T-cell (primary cell): ENCODE results near the gene KLK13. TPM values are rescaled to one million over a fixed set of nuclear protein-coding genes. Genes with fewer than 3 reads are reported as not detected.

Experiments
- ATAC-seq, 4 experiments: fragments of 200-7000 bp in 3 of 4; fragments of 150-1000 bp in 1 of 4; cut with Tn5 transposase; replicated peaks in 1 of 4; 1 replicate in 3 of 4; 2 replicates in 1 of 4; pipeline ENCODE4 v1.10.0; 2021; ENCODE audit warnings: moderate library complexity in 3 of 4, mild to moderate bottlenecking in 2 of 4, moderate number of reproducible peaks in 1 of 4
- CTCF ChIA-PET, 2 donors: fragments of 300-600 bp; sonication (Branson Sonifier 250); formaldehyde crosslinking; loops; one replicate each; lab custom pipeline; 2022; ENCODE audit warnings: antibody characterized with exemption in 2 of 2; lab: Charles Lee
- POLR2A ChIA-PET, 2 donors: fragments of 300-600 bp; sonication (Branson Sonifier 250); formaldehyde crosslinking; loops; one replicate each; lab custom pipeline; 2022; ENCODE audit warnings: antibody characterized with exemption in 2 of 2; lab: Charles Lee
- DNase-seq, 35 experiments: peaks; one replicate each; pipeline versions ENCODE4 v3.0.0 to v3.0.0-alpha.2; 2013 to 2023
- H3K27ac ChIP-seq: one replicate; pipeline ENCODE4 v1.5.1; 2013; ENCODE audit warnings: low read length
- H3K27me3 ChIP-seq, 2 experiments: replicated peaks in 1 of 2; 1 replicate in 1 of 2; 2 replicates in 1 of 2; pipeline versions ENCODE4 v1.6.1 to v1.7.0; 2013; ENCODE audit warnings: low read length in 1 of 2, mixed read lengths in 1 of 2; ENCODE audit not compliant: control insufficient read depth in 2 of 2, insufficient read depth in 2 of 2; ENCODE audit errors: extremely low read depth in 1 of 2
- H3K36me3 ChIP-seq, 2 donors: 1 replicate in 1 of 2; 2 replicates in 1 of 2; pipeline versions ENCODE4 v1.6.1 to v1.7.0; 2013; ENCODE audit warnings: low read length in 1 of 2; ENCODE audit not compliant: control insufficient read depth in 2 of 2, insufficient read depth in 1 of 2; ENCODE audit errors: extremely low read depth in 1 of 2
- H3K4me1 ChIP-seq, 2 experiments: 1 replicate in 1 of 2; 2 replicates in 1 of 2; pipeline versions ENCODE4 v1.6.1 to v1.7.0; 2013; ENCODE audit warnings: low read length in 2 of 2, mixed read lengths in 1 of 2; ENCODE audit not compliant: insufficient read depth in 2 of 2, control insufficient read depth in 1 of 2; ENCODE audit errors: extremely low read depth in 1 of 2
- H3K4me3 ChIP-seq, 2 donors: 1 replicate in 1 of 2; 2 replicates in 1 of 2; pipeline versions ENCODE4 v1.5.1 to v1.7.0; 2013; ENCODE audit warnings: mild to moderate bottlenecking in 2 of 2, low read length in 1 of 2, moderate library complexity in 1 of 2; ENCODE audit not compliant: control insufficient read depth in 1 of 2; ENCODE audit errors: extremely low read depth in 1 of 2
- H3K9me3 ChIP-seq: 2 replicates; pipeline ENCODE4 v1.7.0; 2013
- H3K27ac Mint-ChIP-seq, 2 donors: one replicate each; pipeline ENCODE4 v1.8.0; 2020 to 2021; ENCODE audit warnings: mild to moderate bottlenecking in 2 of 2, mixed read lengths in 2 of 2
- H3K27me3 Mint-ChIP-seq, 2 donors: one replicate each; pipeline ENCODE4 v1.8.0; 2021 to 2022; ENCODE audit warnings: mixed read lengths in 2 of 2
- H3K36me3 Mint-ChIP-seq: one replicate; pipeline ENCODE4 v1.8.0; 2021; ENCODE audit warnings: mixed read lengths
- H3K4me1 Mint-ChIP-seq, 3 donors: one replicate each; pipeline ENCODE4 v1.8.0; 2020 to 2022; ENCODE audit warnings: mixed read lengths in 3 of 3, mild to moderate bottlenecking in 1 of 3
- H3K4me3 Mint-ChIP-seq, 3 donors: one replicate each; pipeline ENCODE4 v1.8.0; 2020 to 2022; ENCODE audit warnings: mild to moderate bottlenecking in 3 of 3, mixed read lengths in 3 of 3, moderate library complexity in 3 of 3
- H3K9me3 Mint-ChIP-seq, 3 donors: one replicate each; pipeline ENCODE4 v1.8.0; 2020 to 2022; ENCODE audit warnings: mixed read lengths in 3 of 3
- WGBS: methylation state at CpG from one replicate; pipeline ENCODE4 v1.1.5; 2013; ENCODE audit warnings: missing lambda C conversion rate; ENCODE audit not compliant: insufficient coverage; 5-methylcytosine and 5-hydroxymethylcytosine counted together
- total RNA-seq, 35 experiments: library from RNA in 6 of 35; stranded (reverse) in 6 of 35; fragments of 120-200 nt in 1 of 35; gene quantifications; one replicate each; pipeline versions ENCODE4 v1.2.1 to v1.2.4 and lab custom pipeline; 2013 to 2026

KLK13 gene
- total RNA-seq, 5 donors from 2014 or later (not counting 1 experiment from before 2014, with no cell fraction given): not detected

DNA sequence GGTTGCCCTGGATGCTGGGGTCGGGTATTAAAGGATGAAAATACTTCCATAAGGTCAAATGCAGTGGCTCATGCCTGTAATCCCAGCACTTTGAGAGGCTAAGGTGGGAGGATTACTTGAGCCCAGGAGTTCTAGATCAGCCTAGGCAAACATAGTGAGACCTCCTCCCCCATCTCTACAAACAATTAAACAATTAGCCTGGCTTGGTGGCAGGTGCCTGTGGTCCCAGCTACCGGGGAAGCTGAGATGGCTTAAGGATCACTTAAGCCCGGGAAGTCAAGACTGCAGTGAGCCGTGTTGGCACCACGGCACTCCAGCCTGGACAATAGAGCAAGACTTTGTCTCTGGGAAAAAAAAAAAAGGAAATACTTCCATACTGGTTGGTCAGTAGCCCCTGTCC is 40.0 kb downstream of the KLK13 start:
- peaks cover 45 to 63% of the 10 kb centered on the region in 2 donors for H3K27me3 Mint-ChIP-seq
- no peak for ATAC-seq
- Histone ChIP-seq H3K27me3 (peaks cover 2 to 74% of the 10 kb centered on the region in 2 experiments), H3K36me3 (no peaks in the 10 kb centered on the region), H3K27ac (no peak overlapping the region), H3K4me1 (no peaks in the 10 kb centered on the region), H3K4me3 (no peak overlapping the region), H3K9me3 (no peaks in the 10 kb centered on the region)
- no peak for DNase-seq
- peaks cover 0 to 3% (median 1%) of the 10 kb centered on the region in 3 donors for H3K4me1 Mint-ChIP-seq
- ChIA-PET CTCF (interaction anchor here in 1 of 2 donors (0.7 kb wide), 1 partner anchor 23 kb away, joined by 11 read pairs; no protein-coding TSS in a partner anchor), POLR2A (interaction anchor here in 1 of 2 donors (0.6 kb wide), 1 partner anchor 65 kb away, joined by 3 read pairs; no protein-coding TSS in a partner anchor)
- H3K27ac Mint-ChIP-seq: no peak overlapping the region
- H3K4me3 Mint-ChIP-seq: no peak overlapping the region
- 73% methylated on average over 3 of the region's 5 CpGs for WGBS
- H3K9me3 Mint-ChIP-seq: no peaks in the 10 kb centered on the region
- H3K36me3 Mint-ChIP-seq: no peaks in the 10 kb centered on the region

DNA sequence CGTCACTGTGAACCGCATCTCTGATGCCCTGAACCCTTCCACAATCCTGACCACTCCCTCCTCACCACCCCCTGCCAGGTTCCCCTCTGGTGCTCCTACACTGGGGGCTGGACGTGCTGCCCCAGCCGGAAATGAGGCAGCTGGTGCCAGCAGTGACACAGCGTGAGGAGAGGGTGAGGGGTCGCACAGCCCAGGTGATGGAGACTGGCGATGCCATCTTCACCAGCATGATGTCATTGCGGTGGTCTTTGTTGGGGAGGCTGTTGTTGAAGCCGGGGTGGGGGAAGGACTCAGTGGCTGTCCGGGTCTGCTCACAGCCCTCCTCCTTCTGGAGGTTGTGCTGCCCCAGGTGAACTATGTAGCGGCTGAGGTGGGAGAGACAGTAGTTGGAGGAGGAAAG is 40.9 kb downstream of the KLK13 start:
- H3K4me1 Mint-ChIP-seq: peaks cover 0 to 7% (median 5%) of the 10 kb centered on the region in 3 donors
- DNase-seq (no peak), ATAC-seq (no peak)
- ChIA-PET POLR2A (no interaction called here), CTCF (no interaction called here)
- H3K4me1 ChIP-seq: peaks cover 0 to 7% of the 10 kb centered on the region in 2 experiments
- H3K36me3 Mint-ChIP-seq: no peaks in the 10 kb centered on the region
- peaks cover 2 to 74% of the 10 kb centered on the region in 2 experiments for H3K27me3 ChIP-seq
- H3K4me3 Mint-ChIP-seq: no peak overlapping the region
- no peaks in the 10 kb centered on the region for H3K9me3 ChIP-seq
- H3K27me3 Mint-ChIP-seq: peaks cover 48 to 65% of the 10 kb centered on the region in 2 donors
- no peaks in the 10 kb centered on the region for H3K9me3 Mint-ChIP-seq
- no peak overlapping the region for H3K4me3 ChIP-seq
- H3K36me3 ChIP-seq: no peaks in the 10 kb centered on the region
- H3K27ac ChIP-seq: no peak overlapping the region
- 71% methylated on average over 7 of the region's 11 CpGs for WGBS
- H3K27ac Mint-ChIP-seq: no peak overlapping the region

DNA sequence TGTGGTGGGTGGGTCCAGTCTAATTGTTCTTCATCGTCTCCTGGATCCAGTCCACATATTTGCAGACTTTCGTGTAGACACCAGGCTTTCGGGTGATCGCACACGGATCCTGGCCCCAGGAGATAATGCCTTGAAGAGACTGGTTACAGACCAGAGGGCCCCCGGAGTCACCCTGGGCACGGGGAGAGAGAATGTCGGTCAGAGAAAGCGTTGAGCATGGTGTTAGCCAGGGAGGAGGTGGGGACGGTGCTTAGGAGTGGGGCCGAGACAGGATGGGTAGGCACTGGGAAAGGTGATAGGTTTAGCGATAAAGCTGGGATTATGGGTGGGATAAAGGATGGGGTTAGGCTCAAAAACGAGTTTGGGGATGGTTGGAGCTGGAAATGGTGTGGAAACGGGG is 42.4 kb downstream of the KLK13 start:
- no peak for ATAC-seq
- Mint-ChIP-seq H3K4me3 (no peak overlapping the region), H3K27ac (no peak overlapping the region), H3K4me1 (peaks cover 8 to 18% (median 13%) of the 10 kb centered on the region in 3 donors), H3K9me3 (no peaks in the 10 kb centered on the region), H3K36me3 (no peaks in the 10 kb centered on the region), H3K27me3 (peaks cover 52 to 70% of the 10 kb centered on the region in 2 donors)
- no peak overlapping the region for H3K4me3 ChIP-seq
- H3K27me3 ChIP-seq: peaks cover 2 to 85% of the 10 kb centered on the region in 2 experiments
- 64% methylated on average over 14 of the region's 14 CpGs for WGBS
- H3K4me1 ChIP-seq: peaks cover 0 to 18% of the 10 kb centered on the region in 2 experiments
- no peaks in the 10 kb centered on the region for H3K9me3 ChIP-seq
- H3K27ac ChIP-seq: no peak overlapping the region
- DNase-seq: no peak
- CTCF ChIA-PET: no interaction called here
- POLR2A ChIA-PET: no interaction called here
- H3K36me3 ChIP-seq: no peaks in the 10 kb centered on the region

DNA sequence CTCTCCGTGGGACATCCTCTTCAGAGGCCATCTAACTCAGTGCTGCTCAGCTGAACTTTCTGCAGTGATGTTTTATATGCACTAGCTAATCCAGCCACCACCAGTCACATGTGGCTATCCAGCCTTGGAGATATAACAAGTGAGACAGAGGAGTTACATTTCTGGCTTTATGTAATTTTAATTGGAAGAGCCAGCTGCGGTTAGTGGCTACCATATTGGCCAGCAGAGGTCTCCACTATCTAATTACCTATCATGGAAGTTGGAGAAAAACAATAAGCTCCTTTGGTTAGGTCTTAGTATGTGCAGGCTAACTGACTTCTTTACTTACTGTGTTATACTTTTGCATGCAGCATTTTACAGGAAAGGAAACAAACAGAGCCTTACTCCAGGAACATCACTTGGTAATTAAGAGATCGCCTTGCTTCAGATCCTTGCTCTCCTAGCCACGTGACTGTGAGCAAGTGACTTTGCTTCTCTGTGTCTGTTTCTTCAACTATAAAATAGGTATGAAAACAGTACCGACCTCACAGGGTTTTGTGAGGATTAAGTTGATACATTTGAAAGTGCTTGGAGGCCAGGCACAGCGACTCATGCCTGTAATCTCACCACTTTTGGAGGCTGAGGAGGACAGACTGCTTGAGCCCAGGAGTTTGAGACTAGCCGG is 43.8 kb downstream of the KLK13 start:
- POLR2A ChIA-PET: no interaction called here
- H3K4me3 ChIP-seq: no peak overlapping the region
- peaks cover 0 to 29% of the 10 kb centered on the region in 2 experiments for H3K4me1 ChIP-seq
- H3K27ac ChIP-seq: no peak overlapping the region
- Mint-ChIP-seq H3K9me3 (no peaks in the 10 kb centered on the region), H3K27me3 (peaks cover 52 to 76% of the 10 kb centered on the region in 2 donors), H3K4me3 (no peak overlapping the region), H3K36me3 (no peaks in the 10 kb centered on the region), H3K27ac (no peak overlapping the region), H3K4me1 (peaks cover 14 to 25% (median 20%) of the 10 kb centered on the region in 3 donors)
- ATAC-seq (no peak), DNase-seq (peak in 3 of 35 experiments; percentile 12 to 48 (median 16))
- CTCF ChIA-PET: interaction anchor here (0.6 to 1.1 kb wide), 2 partner anchors 28 to 257 kb away, joined by 3 to 8 read pairs; no protein-coding TSS in a partner anchor
- no peaks in the 10 kb centered on the region for H3K9me3 ChIP-seq
- peaks cover 4 to 87% of the 10 kb centered on the region in 2 experiments for H3K27me3 ChIP-seq
- no peaks in the 10 kb centered on the region for H3K36me3 ChIP-seq
- WGBS: 39% methylated on average over 4 of the region's 7 CpGs

DNA sequence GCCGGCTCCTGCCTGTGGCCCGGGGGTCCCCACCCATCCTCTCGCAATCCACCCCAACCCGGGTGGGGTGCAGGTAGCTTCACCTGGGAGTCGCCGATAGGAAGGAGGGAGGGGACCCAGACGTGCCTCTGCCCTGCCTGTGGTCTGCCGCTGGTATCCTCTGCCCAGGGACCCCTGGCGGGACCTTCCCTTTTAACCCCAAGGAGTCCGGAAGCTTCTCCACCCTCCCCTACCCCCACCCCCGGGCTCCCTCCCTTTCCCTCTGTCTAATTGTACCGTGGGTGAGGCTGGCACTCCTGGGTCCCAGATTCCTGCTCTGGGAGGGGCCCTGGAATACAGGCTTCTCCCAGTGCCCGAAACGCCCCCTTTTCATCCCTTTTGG is 45.4 kb downstream of the KLK13 start, which contains the start of gene KLK10:
Gene KLK10, minus strand, starts transcription at position 166 of the 382 bp plus-strand sequence. CDS start 579 bp downstream, outside the sequence.
- Mint-ChIP-seq H3K27ac (no peak within 1 kb of the TSS), H3K27me3 (peaks cover 57 to 78% of the 10 kb centered on the region in 2 donors), H3K4me3 (peak within 1 kb of the TSS in 2 of 3 donors; percentile 67 to 80), H3K36me3 (no peaks in the 10 kb centered on the region), H3K4me1 (peaks cover 14 to 25% (median 23%) of the 10 kb centered on the region in 3 donors), H3K9me3 (no peaks in the 10 kb centered on the region)
- Histone ChIP-seq H3K4me3 (no peak within 1 kb of the TSS), H3K36me3 (no peaks in the 10 kb centered on the region), H3K27ac (no peak within 1 kb of the TSS), H3K4me1 (peaks cover 0 to 29% of the 10 kb centered on the region in 2 experiments), H3K9me3 (no peaks in the 10 kb centered on the region), H3K27me3 (peaks cover 5 to 87% of the 10 kb centered on the region in 2 experiments)
- no peak for ATAC-seq
- WGBS: 20% methylated on average over 1 of the region's 14 CpGs
- ChIA-PET POLR2A (no interaction called here), CTCF (no interaction called here)
- no peak for DNase-seq

DNA sequence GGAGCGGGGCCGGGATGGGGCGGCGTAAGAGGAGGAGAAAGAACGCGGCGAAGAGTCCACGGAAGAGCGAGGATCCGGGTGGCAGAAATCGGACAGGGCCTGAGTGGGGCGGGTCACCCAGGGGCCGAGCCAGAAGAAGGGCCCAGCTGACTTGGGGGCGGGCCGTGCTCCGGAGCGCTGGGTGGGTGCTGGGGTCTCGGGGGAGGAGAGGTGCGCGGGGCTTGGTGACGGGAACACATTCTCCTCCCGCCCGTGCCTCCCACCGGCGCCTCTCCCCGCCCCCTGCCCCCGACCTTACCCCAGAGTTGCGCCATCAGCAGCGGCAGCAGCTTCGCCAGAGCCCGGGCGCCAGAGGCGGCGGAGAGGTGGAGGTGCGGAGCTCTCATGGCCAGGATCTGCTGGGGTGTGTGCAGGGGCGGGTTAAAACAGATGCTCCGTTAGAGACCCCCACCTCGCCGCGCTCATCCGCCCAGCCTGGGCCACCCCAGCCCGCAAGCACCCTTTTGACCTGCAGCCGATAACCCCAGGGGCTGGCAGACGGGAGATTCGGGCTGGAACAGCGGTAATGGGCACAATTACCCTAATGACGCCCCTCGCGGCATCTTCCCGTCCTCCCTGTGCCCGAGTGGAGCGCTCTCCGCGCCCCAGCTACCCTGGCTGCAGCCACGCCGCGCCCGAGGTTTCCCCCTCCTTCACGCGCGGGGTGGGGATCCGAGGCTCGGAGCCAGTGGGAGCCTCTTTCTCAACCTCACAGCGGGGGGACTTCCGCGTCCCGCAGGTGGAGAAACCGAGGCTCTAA is 45.9 kb downstream of the KLK13 start:
- no peak overlapping the region for H3K27ac Mint-ChIP-seq
- no peaks in the 10 kb centered on the region for H3K9me3 Mint-ChIP-seq
- H3K36me3 Mint-ChIP-seq: no peaks in the 10 kb centered on the region
- ChIA-PET CTCF (no interaction called here), POLR2A (no interaction called here)
- Histone ChIP-seq H3K9me3 (no peaks in the 10 kb centered on the region), H3K4me3 (no peak overlapping the region), H3K27me3 (peaks cover 5 to 89% of the 10 kb centered on the region in 2 experiments), H3K36me3 (no peaks in the 10 kb centered on the region), H3K4me1 (peaks cover 0 to 29% of the 10 kb centered on the region in 2 experiments), H3K27ac (no peak overlapping the region)
- peaks cover 14 to 25% (median 23%) of the 10 kb centered on the region in 3 donors for H3K4me1 Mint-ChIP-seq
- 2% methylated on average over 42 of the region's 68 CpGs for WGBS
- H3K27me3 Mint-ChIP-seq: peaks cover 59 to 81% of the 10 kb centered on the region in 2 donors
- H3K4me3 Mint-ChIP-seq: peak overlapping the region in 2 of 3 donors; percentile 67 to 80
- DNase-seq (no peak), ATAC-seq (peak in 1 of 4 experiments; percentile 12)
